ENCODE results near the gene NDUFB2. TPM values are rescaled to one million over a fixed set of nuclear protein-coding genes. Genes with fewer than 3 reads are reported as not detected.
A peak's percentile ranks its signal among the peaks of the same experiment; 100 is the strongest.

NDUFB2 gene
- total and polyA plus RNA-seq, 9 of the 15 experiments (the other 6 are each of a cell fraction or from before 2014, with no cell fraction given) = 220 to 2,075 (median 320) TPM

DNA sequence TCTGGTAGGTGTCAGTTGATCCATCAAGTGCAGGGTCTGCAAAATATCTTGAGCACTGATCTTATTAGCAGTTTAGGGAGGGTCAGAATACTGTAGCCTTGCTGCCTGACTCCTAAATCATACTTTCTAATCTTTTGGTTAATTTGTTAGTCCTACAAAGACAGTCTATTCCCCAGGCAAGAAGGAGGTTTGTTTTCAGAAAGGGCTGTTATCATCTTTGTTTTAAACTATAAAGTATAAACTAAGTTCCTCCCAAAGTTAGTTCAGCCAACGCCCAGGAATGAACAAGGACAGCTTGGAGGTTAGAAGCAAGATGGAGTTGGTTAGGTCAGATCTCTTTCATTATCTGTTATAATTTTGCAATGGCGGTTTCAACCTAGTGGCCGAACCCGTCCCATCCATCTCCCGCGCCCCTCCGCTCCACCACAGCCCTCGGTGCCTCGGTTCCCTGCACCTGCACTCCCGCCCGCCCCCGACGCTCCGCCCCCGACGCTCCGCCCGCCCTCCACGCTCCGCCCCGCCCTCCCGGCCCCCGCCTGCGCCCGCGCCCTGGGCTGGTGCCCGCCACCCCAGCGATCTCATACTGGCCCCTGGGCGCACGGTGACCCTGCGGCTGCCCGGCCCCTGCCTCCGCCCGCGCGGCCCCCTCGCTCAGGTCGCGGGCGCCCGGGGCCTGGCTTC lies 24.0 kb upstream of the NDUFB2 start, which contains the start of gene ADCK2 (continued):
- TF ChIP-seq, protein P1, sequence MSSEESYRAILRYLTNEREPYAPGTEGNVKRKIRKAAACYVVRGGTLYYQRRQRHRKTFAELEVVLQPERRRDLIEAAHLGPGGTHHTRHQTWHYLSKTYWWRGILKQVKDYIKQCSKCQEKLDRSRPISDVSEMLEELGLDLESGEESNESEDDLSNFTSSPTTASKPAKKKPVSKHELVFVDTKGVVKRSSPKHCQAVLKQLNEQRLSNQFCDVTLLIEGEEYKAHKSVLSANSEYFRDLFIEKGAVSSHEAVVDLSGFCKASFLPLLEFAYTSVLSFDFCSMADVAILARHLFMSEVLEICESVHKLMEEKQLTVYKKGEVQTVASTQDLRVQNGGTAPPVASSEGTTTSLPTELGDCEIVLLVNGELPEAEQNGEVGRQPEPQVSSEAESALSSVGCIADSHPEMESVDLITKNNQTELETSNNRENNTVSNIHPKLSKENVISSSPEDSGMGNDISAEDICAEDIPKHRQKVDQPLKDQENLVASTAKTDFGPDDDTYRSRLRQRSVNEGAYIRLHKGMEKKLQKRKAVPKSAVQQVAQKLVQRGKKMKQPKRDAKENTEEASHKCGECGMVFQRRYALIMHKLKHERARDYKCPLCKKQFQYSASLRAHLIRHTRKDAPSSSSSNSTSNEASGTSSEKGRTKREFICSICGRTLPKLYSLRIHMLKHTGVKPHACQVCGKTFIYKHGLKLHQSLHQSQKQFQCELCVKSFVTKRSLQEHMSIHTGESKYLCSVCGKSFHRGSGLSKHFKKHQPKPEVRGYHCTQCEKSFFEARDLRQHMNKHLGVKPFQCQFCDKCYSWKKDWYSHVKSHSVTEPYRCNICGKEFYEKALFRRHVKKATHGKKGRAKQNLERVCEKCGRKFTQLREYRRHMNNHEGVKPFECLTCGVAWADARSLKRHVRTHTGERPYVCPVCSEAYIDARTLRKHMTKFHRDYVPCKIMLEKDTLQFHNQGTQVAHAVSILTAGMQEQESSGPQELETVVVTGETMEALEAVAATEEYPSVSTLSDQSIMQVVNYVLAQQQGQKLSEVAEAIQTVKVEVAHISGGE (CRISPR knock-in tag; IDR thresholded peaks at IDR 0.05) = 0 out of 6 replicates have a peak, but pooled peaks of 1 of the 3 experiments have one; percentile 63
- no peak for TF ChIP-seq RBFOX2 (IDR thresholded peaks at IDR 0.05; ENCODE audit: low read depth, low read length)
- TF ChIP-seq SMARCE1 (IDR thresholded peaks at IDR 0.05) = no peak
- TF ChIP-seq PTRF (tag; IDR thresholded peaks at IDR 0.05) = 0 out of 2 replicates have a peak, but pooled peaks have one; percentile 46
- TF ChIP-seq CREB1 (IDR thresholded peaks at IDR 0.05) = no peak
- TF ChIP-seq CREB1 (CRISPR knock-in tag; IDR thresholded peaks at IDR 0.05) = 0 out of 2 replicates have a peak, but pooled peaks have one; percentile 4
- no peak for TF ChIP-seq SNIP1 (IDR thresholded peaks at IDR 0.05; ENCODE audit: low read depth)
- TF ChIP-seq ZC3H11A (IDR thresholded peaks at IDR 0.05; ENCODE audit: low read depth, low read length) = no peak
- TF ChIP-seq KDM1A (IDR thresholded peaks at IDR 0.05) = no peak
- no peak for TF ChIP-seq ZNF217 (CRISPR knock-in tag; IDR thresholded peaks at IDR 0.05)
- TF ChIP-seq LEF1 (IDR thresholded peaks at IDR 0.05) = no peak
- TF ChIP-seq BRF1 (IDR thresholded peaks at IDR 0.05; ENCODE audit: borderline replicate concordance, extremely low read depth, insufficient read length) = no peak
- TF ChIP-seq, protein P2, sequence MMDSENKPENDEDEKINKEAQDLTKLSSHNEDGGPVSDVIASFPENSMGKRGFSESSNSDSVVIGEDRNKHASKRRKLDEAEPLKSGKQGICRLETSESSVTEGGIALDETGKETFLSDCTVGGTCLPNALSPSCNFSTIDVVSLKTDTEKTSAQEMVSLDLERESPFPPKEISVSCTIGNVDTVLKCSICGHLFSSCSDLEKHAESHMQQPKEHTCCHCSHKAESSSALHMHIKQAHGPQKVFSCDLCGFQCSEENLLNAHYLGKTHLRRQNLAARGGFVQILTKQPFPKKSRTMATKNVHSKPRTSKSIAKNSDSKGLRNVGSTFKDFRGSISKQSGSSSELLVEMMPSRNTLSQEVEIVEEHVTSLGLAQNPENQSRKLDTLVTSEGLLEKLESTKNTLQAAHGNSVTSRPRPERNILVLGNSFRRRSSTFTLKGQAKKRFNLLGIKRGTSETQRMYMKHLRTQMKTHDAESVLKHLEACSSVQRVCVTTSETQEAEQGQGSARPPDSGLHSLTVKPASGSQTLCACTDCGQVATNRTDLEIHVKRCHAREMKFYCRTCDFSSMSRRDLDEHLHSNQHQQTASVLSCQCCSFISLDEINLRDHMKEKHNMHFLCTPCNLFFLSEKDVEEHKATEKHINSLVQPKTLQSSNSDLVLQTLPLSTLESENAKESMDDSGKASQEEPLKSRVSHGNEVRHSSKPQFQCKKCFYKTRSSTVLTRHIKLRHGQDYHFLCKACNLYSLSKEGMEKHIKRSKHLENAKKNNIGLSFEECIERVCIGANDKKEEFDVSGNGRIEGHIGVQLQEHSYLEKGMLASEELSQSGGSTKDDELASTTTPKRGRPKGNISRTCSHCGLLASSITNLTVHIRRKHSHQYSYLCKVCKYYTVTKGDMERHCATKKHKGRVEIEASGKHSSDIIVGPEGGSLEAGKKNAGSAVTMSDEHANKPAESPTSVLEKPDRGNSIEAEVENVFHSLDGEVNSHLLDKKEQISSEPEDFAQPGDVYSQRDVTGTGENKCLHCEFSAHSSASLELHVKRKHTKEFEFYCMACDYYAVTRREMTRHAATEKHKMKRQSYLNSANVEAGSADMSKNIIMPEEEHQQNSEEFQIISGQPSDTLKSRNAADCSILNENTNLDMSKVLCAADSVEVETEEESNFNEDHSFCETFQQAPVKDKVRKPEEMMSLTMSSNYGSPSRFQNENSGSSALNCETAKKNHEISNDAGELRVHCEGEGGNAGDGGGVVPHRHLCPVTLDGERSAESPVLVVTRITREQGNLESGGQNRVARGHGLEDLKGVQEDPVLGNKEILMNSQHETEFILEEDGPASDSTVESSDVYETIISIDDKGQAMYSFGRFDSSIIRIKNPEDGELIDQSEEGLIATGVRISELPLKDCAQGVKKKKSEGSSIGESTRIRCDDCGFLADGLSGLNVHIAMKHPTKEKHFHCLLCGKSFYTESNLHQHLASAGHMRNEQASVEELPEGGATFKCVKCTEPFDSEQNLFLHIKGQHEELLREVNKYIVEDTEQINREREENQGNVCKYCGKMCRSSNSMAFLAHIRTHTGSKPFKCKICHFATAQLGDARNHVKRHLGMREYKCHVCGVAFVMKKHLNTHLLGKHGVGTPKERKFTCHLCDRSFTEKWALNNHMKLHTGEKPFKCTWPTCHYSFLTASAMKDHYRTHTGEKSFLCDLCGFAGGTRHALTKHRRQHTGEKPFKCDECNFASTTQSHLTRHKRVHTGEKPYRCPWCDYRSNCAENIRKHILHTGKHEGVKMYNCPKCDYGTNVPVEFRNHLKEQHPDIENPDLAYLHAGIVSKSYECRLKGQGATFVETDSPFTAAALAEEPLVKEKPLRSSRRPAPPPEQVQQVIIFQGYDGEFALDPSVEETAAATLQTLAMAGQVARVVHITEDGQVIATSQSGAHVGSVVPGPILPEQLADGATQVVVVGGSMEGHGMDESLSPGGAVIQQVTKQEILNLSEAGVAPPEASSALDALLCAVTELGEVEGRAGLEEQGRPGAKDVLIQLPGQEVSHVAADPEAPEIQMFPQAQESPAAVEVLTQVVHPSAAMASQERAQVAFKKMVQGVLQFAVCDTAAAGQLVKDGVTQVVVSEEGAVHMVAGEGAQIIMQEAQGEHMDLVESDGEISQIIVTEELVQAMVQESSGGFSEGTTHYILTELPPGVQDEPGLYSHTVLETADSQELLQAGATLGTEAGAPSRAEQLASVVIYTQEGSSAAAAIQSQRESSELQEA (IDR thresholded peaks at IDR 0.05; ENCODE audit: low read depth) = no peak
- no peak for TF ChIP-seq NR2C2 (CRISPR knock-in tag; IDR thresholded peaks at IDR 0.05)
- no peak; the same call in 1 of the 2 replicates for TF ChIP-seq NR2C2 (tag; IDR thresholded peaks at IDR 0.05)

Data from K562 (cell line).